Kidney (tissue), 14 donors: ENCODE data around the gene ELOB. TPM values are rescaled to one million over a fixed set of nuclear protein-coding genes. Genes with fewer than 3 reads are reported as not detected.
A peak's percentile ranks its signal among the peaks of the same experiment; 100 is the strongest.

Source experiments
- DNase-seq, 5 donors: peaks; one replicate each; pipeline ENCODE4 v3.0.0-alpha.2; 2013 to 2020
- FAIRE-seq: peaks from 2 replicates; lab custom pipeline; 2012; peaks lifted over from hg19 to GRCh38; lab: Jason Lieb, UNC
- H3K27ac ChIP-seq, 2 donors: one replicate each; pipeline ENCODE4 v1.7.0; 2013; ENCODE audit warnings: low read depth in 2 of 2, low read length in 2 of 2, inconsistent platforms in 1 of 2
- H3K27me3 ChIP-seq: one replicate; pipeline ENCODE4 v1.7.1; 2013; ENCODE audit warnings: low read length, inconsistent platforms; ENCODE audit not compliant: control insufficient read depth, insufficient read depth
- H3K36me3 ChIP-seq, 3 donors: one replicate each; pipeline versions ENCODE4 v1.7.0 to v1.7.1; 2013; ENCODE audit warnings: low read length in 3 of 3, control low read depth in 1 of 3, inconsistent platforms in 1 of 3; ENCODE audit not compliant: insufficient read depth in 3 of 3, control insufficient read depth in 2 of 3
- H3K4me1 ChIP-seq, 3 donors: one replicate each; pipeline versions ENCODE4 v1.7.0 to v1.7.1; 2013; ENCODE audit warnings: low read length in 3 of 3, inconsistent platforms in 1 of 3, low read depth in 1 of 3; ENCODE audit not compliant: control insufficient read depth in 2 of 3, insufficient read depth in 2 of 3
- H3K4me3 ChIP-seq, 3 donors: one replicate each; pipeline versions ENCODE4 v1.7.0 to v1.8.1; 2013; ENCODE audit warnings: low read length in 3 of 3, control low read depth in 1 of 3, inconsistent platforms in 1 of 3
- H3K9ac ChIP-seq, 3 donors: one replicate each; pipeline versions ENCODE4 v1.7.0 to v1.7.1; 2013; ENCODE audit warnings: low read length in 3 of 3, control low read depth in 1 of 3, inconsistent platforms in 1 of 3
- H3K9me3 ChIP-seq, 3 donors: one replicate each; pipeline versions ENCODE4 v1.7.0 to v1.7.1; 2013; ENCODE audit warnings: low read length in 3 of 3, control low read depth in 1 of 3, inconsistent platforms in 1 of 3; ENCODE audit not compliant: control insufficient read depth in 2 of 3, insufficient read depth in 1 of 3
- CTCF ChIP-seq: IDR thresholded peaks from 3 replicates; pipeline ENCODE4 v1.5.1; 2012; ENCODE audit warnings: mild to moderate bottlenecking, moderate library complexity, borderline replicate concordance; ENCODE audit not compliant: insufficient read depth; ENCODE audit errors: extremely low read depth
- intact Hi-C: fragments of 100-400 bp; cut with DNase I; formaldehyde crosslinking; loops from one replicate; pipeline ENCODE4 v1.11.1; 2022
- polyA plus RNA-seq: library from polyadenylated mRNA; stranded (reverse); fragments of 350-450 nt; fragmentation: Illumina TruSeq; extraction: RNeasy Lipid Tissue Mini Kit (QIAGEN cat#74804); gene quantifications from one replicate; pipeline ENCODE4 v1.2.3, GENCODE V29; 2014; ENCODE audit warnings: low read depth, low replicate concordance; ENCODE audit not compliant: insufficient read depth
- total RNA-seq: library from RNA; stranded (reverse); fragmentation: NEBNext Ultra II Directional; extraction: Animal tissue kit (Norgen Biotek cat#: 25700); gene quantifications from one replicate; pipeline ENCODE4 v1.2.1, GENCODE V29; 2021
- donor health status: control.
- donor health status: control.
- donor health status: control.
- donor health status: control.
- donor health status: control.
- donor health status: DM: yes; HTN: yes; CAD: no.
- donor health status: Normal renal cell carcinoma (clear cell type).

Gene ELOB
- total and polyA plus RNA-seq, 2 donors from 2014 or later, result 226 to 836 TPM

- no peak for TF ChIP-seq CTCF
- Histone ChIP-seq H3K9ac (no peak overlapping the region), H3K36me3 (no peaks in the 10 kb centered on the region), H3K9me3 (no peaks in the 10 kb centered on the region), H3K4me3 (no peak overlapping the region), H3K27me3 (no peaks in the 10 kb centered on the region), H3K27ac (no peak overlapping the region), H3K4me1 (no peaks in the 10 kb centered on the region)
- DNase-seq (no peak), FAIRE-seq (no peak)
- intact Hi-C loops, result no loop called here
Observed at GRCh38 chr16:2798723-2799204, 21.7 kb upstream of the ELOB start.

GRCh38 chr16:2795395-2796143 is 18.5 kb upstream of the ELOB start:
- no peaks in the 10 kb centered on the region for H3K27me3 ChIP-seq
- H3K27ac ChIP-seq, result no peak overlapping the region
- peak in 1 of 5 donors; percentile 16 for DNase-seq
- no peaks in the 10 kb centered on the region for H3K4me1 ChIP-seq
- H3K36me3 ChIP-seq, result no peaks in the 10 kb centered on the region
- no peaks in the 10 kb centered on the region for H3K9me3 ChIP-seq
- no peak overlapping the region for H3K9ac ChIP-seq
- FAIRE-seq, result no peak
- TF ChIP-seq CTCF, result no peak
- intact Hi-C loops, result no loop called here
- no peak overlapping the region for H3K4me3 ChIP-seq

- Histone ChIP-seq H3K4me1 (no peaks in the 10 kb centered on the region), H3K36me3 (no peaks in the 10 kb centered on the region), H3K9me3 (no peaks in the 10 kb centered on the region), H3K9ac (no peak overlapping the region), H3K27ac (no peak overlapping the region), H3K27me3 (no peaks in the 10 kb centered on the region), H3K4me3 (no peak overlapping the region)
- no peak for TF ChIP-seq CTCF
- DNase-seq (no peak), FAIRE-seq (no peak)
- intact Hi-C loops, result no loop called here
Observed at GRCh38 chr16:2792940-2793339, 15.9 kb upstream of the ELOB start.
